ENCODE data around the gene GMPPB.
"Not testable (repeated sequence)": the region's sequence is repeated elsewhere in the genome, so short reads cannot be mapped to it uniquely, and the experiment has no call there.

GMPPB gene

DNA sequence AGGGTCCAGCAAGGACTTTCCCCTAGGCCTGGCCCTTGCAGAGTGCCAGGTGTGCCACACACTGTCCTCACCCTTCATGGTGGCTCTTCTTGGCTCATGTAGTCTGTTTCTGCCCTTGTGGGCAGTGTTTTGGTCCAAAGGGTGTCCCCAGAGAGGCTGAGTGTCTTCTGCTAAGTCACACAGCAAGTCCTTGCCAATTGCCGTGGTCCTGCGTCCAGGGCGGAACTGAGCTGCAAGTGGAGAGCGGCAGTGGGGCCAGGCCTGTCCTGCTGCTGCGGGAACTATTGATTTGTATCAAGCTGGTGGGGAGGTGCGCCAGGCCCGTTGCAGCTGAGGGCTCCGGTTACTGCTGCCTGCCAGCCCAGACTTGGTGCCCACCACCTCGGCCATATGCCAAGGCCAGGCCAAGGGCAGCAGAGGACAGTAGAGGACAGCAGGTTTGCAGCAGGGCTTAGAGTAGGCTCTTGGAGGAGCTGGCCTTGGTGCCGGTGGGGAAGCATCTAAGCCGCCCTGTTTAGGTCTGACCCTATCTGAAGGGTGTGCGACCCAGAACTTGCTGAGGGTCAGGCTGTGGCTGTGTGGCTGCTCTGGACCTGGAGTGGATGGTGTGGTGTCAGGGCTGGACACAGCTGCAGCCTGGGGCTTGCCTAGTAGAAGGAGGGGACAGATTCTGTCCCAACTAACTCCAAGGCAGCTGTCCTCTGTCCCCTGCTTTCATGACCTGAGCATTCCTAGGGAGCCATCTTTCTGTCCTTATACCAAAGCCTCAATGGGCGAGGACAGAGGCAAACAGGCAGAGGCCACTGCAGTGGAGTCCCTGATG is 8.8 kb downstream of the GMPPB start:
- no peak for DNase-seq (ENCODE audit: low read depth in 1 of 2, low spot score in 1 of 2)

DNA sequence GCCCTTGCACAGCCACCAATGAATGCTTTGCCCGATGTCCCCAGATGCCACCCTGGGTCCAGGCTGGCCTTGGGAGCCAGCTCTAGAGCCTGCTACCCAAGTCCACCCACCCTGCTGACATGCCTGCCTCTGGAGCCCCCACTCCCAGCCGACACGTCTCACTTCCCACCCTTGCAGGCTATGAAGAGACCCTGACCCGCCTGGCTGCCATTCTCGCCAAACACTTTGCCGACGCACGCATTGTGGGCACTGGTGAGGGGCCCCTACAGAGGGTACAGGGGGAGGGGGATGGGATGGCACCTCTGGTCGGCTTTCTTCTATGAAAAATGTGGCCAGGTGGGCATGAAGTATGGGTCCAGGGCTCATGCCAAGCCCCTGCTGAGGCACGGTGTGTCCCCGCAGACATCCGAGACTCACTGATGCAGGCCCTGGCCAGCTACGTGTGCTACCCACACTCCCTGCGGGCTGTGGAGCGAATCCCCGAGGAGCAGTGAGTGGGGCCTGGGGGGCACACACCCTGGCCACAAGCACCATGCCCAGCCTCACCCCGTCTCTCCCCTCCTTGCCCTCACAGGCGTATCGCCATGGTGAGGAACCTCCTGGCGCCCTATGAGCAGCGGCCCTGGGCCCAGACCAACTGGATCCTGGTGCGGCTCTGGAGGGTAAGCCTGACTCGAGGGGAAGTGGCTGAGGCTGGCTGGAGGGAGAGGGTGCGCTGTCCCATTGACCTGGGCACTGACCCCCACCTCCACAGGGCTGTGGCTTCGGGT is 10.2 kb downstream of the GMPPB start:
- DNase-seq (ENCODE audit: low read depth in 1 of 2, low spot score in 1 of 2): no peak

DNA sequence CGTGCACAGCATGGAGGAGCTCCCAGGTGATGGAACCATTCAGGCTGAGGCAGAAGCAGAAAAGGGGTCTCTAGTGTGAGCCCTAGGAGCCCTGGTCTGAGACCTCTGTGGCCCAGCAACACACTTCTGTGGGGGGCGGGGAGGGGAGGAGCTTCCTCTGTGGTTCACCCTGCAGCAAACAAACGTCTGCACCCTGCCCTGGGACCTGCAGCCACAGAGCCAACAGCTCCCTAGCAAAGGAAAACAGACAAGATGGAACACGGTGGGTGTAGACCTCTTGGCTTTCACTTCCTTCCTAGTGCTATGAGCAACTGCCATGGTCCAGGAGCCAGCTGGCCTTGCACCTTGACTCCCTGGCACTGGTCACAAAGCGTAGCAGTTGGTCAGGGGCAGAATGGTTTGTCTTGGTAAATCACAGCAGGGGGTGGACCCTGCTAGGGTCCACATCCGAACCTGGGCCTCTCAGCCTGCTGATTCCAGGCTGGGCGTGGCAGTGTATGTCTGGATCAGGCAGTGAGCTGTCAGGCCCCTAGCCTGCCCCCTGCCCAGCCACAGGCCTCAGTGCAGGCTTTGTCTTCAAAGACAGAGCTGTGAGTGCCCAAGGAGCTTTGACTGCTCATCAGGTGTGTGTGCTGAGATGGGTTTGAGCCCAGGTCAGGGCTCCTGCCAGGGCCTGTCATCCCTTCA is 11.0 kb downstream of the GMPPB start:
- no peak for DNase-seq (ENCODE audit: low read depth in 1 of 2, low spot score in 1 of 2)

DNA sequence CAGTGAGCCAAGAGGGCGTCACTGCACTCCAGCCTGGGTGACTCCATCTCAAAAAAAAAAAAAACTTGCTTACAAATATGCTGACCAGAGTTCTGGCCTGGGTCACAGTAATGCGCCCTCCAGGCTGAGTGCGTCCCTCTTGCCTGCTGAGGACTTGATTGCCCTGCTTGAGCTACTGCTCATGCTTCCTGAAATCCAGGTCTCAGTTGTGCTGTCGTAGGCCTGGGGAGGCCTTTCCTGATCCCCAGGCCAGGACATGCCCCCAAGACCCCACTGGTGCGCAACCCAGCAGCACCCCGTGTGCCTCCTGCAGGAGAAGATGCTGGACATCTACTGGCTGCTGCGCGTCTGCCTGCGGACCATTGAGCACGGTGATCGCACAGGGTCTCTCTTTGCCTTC is 11.6 kb downstream of the GMPPB start:
- no peak for DNase-seq (ENCODE audit: low read depth in 1 of 2, low spot score in 1 of 2)

DNA sequence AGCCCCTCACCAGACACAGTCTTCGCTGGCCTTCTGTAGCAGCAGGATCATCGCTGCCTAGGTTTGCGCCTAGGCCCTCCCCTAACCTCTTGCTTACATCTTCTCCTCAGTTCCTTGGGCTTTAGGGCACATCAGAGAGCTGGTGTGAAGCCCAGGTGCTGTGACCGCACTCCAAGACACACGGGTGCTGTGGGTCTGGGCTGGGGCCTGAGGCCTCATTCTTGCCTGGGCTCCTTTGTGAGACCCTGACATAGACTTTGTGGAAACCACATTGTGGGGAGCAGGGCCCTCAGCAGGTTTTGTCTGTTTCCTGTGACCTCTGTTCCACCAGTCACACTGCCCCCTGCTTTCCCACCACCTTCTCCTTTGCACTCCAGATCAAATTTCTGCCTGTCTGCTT is 12.3 kb downstream of the GMPPB start:
- no peak for DNase-seq (ENCODE audit: low read depth in 1 of 2, low spot score in 1 of 2)

DNA sequence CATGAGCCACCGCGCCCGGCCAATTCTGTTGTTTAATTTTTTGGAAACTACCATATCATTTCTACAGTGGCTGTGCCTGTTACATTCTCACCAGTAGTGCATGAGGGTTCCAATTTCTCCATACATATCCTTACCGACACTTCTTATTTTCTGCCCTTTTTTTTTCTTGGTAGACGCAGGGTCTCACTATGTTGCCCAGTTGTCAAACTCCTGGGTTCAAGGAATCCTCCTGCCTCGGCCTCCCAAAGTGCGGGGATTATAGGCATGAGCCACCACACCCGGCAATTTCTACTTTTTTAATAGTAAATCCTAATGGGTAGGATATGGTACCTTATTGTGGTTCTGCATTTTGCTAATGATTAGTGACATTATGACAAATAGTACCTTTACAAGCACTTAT is 13.9 kb downstream of the GMPPB start:
- no peak for DNase-seq (ENCODE audit: low read depth in 1 of 2, low spot score in 1 of 2)

DNA sequence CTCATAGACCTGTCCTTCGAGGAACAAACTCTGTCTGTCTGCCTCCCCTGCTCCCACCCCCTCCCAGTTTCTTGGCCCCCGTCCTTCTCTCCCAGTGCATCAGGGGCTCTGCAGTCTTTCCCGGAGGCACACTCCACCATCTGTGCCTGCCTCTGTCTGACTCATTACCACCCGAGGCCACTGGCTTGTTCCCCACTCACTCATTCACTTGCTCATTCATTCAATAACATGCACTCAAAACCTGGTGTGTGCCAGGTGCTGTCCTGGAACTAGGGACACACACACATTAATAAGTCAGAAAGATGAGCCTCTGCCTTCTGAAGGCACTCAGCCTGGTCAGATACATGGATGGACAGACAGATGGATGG is 16.7 kb downstream of the GMPPB start:
- no peak for DNase-seq (ENCODE audit: low read depth in 1 of 2, low spot score in 1 of 2)

DNA sequence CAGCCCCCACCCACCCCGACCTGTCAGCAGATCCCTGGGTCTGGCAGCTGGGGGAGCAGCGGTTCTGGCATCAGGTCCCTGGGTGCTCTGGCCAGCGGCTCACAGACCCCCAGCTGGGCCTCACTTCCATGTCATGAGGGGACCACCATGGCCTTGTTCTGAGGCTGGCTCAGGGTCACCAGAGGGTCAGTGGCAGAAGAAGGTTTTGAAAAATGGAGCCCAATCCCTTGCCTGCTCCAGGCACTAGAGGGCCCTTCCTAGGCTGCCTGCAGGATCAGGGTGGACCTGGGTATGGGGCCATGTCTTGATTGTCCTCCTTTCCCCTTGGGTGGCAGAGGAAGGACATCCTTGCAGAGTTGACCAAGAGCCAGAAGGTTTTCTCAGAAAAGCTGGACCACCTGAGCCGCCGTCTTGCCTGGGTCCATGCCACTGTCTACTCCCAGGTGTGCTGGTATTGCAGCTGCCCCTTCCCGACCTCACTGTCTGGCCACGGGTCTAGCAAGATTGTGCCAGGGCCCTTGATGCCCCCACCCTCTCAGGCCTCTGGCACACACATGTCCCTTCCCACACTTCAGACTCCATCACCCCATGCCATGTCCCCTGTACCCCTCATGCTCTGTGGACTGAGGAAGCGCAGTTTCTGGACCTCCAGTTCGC is 17.2 kb downstream of the GMPPB start:
- no peak for DNase-seq (ENCODE audit: low read depth in 1 of 2, low spot score in 1 of 2)

DNA sequence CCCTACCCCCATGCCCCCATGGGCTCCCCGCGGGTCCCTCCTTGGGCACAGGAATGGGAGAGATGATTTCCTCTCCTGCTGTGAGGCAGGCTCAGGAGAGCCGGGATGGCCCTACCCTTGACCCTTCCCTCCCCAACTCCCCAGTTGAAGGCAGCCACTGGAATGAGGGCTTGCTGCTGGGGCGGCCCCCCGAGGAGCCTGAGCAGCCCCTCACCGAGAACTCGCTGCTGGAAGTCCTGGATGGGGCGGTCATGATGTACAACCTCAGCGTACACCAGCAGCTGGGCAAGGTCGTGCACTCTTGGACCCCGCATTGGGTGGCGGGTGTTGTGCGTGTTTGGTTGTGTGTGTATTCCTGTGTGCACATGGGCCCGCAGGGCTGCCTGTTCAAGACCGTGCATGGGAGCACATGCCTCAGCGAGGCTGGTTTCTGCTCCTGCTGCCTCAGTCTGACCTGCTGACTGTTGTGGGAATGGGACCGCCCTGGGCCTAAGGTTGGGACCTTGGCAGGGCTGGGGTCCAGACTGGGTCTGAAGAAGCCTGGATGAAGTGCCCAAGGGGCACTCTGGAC is 18.3 kb downstream of the GMPPB start:
- DNase-seq (ENCODE audit: low read depth in 1 of 2, low spot score in 1 of 2): no peak

DNA sequence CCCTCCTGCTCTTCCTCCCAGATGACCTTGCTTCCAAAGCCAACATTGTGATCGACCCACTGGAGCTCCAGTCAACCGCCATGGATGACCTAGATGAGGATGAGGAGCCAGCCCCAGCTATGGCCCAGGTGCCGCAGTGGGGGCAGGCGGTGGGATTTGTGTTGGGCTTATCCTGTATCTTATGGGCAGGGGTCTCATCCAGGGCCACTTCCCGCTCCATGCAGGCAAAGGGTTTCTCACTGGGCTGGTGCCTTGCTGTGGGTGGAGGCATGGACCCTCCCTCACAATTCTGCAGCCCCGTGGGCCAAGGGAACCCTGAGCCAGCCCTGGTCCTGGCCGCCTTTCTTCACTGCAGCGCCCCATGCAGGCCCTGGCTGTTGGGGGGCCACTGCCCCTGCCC is 19.1 kb downstream of the GMPPB start:
- DNase-seq (ENCODE audit: low read depth in 1 of 2, low spot score in 1 of 2): no peak

DNA sequence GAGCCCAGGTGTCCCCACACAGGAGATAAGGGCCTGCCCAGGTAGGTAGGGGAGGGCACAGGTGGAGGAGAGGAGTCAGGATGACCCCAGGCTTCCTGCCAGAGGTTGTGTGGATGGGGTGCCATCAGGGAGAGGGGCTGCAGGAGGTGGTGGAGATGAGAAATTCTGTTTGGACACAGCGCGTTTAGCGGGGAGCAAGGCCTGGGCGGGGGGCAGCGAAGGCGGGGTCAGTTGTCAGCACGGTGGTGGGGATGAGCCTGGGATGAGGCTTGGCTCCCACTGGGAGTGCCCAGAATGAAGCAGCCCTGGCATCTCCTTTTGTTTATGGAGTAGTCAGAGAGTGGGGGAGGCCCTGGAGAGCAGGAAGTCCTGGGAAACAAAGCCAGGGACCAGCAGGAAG is 19.8 kb downstream of the GMPPB start:
- no peak for DNase-seq (ENCODE audit: low read depth in 1 of 2, low spot score in 1 of 2)

DNA sequence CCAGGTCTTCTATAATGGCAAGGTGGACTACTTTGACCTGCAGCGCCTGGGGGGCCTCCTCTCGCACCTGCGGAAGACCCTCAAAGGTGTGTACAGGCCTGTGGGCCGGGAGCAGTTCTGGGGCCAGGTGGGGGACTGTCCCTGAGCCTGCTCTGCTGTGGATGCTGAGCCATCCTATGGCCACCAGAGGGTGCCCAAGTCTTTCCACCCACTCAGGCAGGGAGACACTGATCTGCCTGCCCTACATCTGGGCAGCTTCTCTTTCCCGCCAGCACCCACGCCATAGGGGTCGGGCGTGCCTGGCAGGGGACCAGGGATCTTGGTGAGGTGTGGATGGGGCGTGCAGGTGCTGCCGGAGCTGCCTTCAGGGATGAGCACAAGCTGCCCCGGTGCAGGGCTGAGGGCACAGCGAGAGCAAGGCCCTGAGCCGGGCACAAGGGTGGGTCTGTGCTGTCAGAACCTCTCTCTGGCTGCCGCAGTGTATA is 20.3 kb downstream of the GMPPB start:
- DNase-seq (ENCODE audit: low read depth in 1 of 2, low spot score in 1 of 2): peak in 1 of 2 donors; percentile 44

DNA sequence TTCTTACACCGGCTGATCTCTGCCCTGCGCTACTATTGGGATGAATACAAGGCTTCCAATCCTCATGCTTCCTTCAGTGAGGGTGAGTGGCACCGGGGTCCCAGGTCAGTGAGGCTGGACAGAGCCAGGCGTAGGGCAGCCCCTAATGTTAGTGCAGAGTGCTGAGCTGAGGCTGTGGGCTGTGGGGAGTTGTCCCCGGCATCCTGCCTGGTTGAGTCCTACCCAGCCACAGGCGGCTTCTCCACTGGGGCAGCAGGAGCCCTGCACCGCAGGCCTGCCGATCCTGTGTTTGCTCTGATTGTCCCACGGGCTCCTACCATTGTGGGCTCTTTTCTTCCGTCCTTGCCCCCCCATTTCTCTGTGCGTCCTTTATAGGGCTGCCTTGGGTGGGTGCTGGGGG is 21.1 kb downstream of the GMPPB start:
- no peak for DNase-seq (ENCODE audit: low read depth in 1 of 2, low spot score in 1 of 2)

DNA sequence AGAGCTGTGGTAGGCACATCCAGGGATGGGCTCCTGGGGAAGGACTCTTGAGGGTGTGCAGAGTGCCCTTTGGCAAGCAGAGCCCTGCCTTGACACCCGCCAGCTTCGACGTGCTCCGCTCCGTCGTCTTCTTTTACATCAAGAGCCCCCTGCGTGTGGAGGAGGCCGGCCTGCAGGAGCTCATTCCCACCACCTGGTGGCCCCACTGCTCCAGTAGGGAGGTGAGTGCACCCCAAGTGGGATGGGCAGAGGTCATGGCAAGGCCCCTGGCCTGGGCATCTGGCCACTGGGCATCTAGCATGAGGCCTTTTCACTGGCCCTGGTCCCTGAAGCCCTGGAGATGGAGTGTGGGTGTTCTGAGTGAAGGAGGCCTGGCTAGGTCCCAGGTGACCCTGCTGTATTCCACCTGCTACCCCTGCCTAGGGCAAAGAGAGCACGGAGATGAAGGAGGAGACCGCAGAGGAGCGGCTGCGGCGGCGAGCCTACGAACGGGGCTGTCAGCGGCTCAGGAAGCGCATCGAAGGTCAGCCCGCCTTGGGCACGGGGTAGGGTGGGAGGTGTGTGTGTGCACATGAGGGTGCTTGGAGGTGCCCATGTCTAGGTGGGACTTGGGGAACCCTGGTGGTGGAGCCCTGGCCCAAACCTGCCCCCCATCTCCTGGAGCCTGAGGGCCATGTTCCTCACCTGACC is 22.2 kb downstream of the GMPPB start:
- DNase-seq (ENCODE audit: low read depth in 1 of 2, low spot score in 1 of 2): no peak

DNA sequence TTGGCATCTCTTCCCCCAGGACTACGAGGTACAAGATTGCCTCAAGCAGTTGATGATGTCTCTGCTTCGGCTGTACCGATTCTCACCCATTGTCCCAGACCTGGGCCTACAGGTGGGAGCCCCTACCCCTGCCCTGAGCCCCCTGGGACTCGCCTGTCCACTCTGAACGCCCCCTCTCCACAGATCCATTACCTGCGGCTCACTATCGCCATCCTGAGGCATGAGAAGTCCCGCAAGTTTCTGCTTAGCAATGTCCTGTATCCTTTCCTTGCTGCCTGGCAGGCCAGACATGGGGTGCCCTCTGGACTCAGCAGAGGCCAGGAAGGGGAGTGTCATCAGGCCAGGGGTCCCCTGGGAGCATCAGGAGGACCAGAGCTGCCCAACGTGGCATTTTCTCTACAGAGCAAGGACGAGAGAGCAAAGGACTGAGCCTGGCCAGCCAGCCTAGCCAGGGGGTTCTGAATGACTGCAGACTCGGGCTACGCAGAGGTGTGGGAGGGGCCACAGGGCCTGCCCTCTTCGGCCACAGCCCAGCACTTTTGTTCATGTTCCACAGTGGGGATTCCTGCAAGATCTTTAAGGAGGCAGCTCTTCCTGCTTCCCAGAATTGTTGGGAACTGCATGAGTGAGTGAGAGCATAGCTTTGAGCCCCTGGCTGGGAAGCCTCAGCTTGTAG is 23.2 kb downstream of the GMPPB start:
- no peak for DNase-seq (ENCODE audit: low read depth in 1 of 2, low spot score in 1 of 2)

DNA sequence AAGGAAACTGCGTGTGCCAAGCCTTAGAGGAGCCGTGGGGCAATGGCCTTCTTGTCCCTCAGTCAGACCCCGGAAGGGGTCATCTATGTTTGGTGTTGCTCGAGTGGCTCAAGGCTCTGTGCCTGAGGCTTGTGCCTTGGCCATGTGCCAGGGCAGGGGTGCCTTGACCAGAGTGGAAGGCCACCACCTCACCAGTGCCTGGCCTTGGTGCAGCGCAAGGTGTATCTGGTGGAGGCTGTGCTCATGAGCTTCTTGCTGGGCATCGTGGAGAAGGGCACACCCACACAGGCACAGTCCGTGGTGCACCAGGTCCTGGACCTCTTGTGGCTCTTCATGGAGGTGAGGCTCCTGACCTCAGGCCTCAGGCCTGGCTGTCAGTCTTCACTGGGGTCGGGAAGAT is 23.7 kb downstream of the GMPPB start:
- no peak for DNase-seq (ENCODE audit: low read depth in 1 of 2, low spot score in 1 of 2)

DNA sequence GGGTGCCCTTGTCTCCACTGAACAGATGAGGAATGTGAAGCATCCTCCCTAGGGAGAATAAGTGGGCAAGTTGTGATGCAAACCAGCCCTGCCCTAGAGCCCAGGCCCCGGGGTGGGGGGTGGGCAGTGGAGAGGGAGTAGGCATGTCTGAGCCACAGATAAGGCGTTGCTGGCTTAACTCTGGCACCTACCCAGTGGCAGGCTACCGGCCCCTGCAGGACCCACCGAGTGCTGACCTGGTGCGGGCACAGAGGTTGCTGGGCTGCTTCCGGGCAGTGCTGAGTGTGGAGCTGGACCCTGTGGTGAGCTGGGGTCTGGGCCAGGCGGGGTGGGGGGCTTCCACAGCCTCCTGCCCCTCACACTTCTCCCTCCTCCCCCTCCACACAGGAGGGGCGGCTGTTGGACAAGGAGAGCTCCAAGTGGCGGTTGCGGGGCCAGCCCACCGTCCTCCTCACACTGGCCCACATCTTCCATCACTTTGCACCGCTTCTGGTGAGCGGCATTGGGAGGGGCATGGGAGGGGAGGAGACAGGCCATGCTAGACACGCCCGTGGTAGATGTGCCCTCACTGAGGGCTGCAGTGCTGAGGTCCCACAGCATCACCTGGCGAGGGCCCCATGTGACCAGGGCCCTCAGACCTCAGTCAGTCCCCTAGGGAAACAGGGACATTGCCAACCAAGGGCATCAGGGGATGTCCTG is 24.3 kb downstream of the GMPPB start:
- DNase-seq (ENCODE audit: low read depth in 1 of 2, low spot score in 1 of 2): no peak

DNA sequence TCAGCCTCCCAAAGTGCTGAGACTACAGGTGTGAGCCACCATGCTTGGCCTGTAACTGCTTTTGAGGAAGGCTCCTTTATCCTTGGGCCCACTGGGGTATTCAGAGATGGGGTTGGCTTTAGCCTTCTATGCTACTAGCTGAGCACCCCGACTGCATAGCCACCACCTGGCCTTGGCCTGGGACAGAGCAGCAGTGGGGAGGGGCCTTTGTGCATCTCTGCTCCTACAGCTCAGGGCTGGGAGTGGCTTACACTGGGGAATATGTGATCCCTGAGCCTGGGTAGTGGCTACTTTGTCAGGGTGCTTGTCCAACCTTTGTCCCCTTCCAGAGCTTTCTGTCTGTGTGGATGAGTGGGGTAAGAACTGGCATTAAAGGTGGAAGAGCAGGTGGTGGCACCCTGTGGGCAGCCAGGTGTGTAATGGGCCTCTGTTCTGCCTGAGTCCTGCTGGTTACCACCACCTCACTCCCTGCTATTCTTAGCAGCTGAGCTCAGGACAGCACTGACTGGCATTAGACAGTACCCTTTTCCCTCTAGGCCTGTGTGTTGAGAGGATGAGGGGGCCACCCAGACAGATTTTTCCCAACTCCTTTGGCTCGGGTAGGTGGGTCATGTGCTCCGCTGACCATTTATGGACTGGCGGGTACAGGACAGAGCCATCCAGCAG is 28.3 kb downstream of the GMPPB start:
- DNase-seq (ENCODE audit: low read depth in 1 of 2, low spot score in 1 of 2): not testable (repeated sequence)

Data from activated T-helper 1 cell treated with anti-CD3 and anti-CD28 coated beads, Interleukin-2, amount 50 U/mL, for 16 hours (primary cell).